Epithelial cell of esophagus (primary cell): ENCODE data around the gene SCAPER.
A peak's percentile ranks its signal among the peaks of the same experiment; 100 is the strongest.
"Not testable (repeated sequence)": the region's sequence is repeated elsewhere in the genome, so short reads cannot be mapped to it uniquely, and the experiment has no call there.

Source experiments
- DNase-seq: peaks from one replicate; pipeline ENCODE4 v3.0.0; 2010; ENCODE audit warnings: low read depth
- H3K4me3 ChIP-seq: 2 replicates; pipeline ENCODE4 v1.5.1; 2011; ENCODE audit warnings: mild to moderate bottlenecking, low read length, control low read depth
- TF ChIP-seq, protein P1 (sequence below): IDR thresholded peaks from 2 replicates; pipeline ENCODE4 v1.5.1; 2011; ENCODE audit warnings: low read depth, mild to moderate bottlenecking, low read length, control low read depth, inconsistent platforms; ENCODE audit not compliant: insufficient read depth; ENCODE audit errors: missing control alignments

The SCAPER gene

DNA sequence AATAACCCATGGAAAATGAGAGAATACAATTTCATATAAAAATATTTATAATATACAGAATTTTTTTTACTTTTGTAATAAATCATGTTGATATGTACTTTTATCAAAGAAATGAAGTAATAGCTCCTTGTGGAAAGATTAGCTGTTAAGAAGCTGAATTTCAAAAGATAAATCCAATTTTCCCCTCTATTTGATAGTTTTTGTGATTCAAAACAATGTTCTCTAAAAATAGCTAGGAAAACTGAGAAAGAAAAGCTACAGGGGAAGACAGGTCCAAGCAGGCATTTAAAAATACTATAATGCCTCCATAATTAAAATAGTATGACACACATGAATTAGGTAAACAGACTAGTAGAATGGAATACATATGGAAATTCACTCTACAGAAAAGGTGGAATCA, 44.9 kb downstream of the SCAPER start:
- TF ChIP-seq, protein P1, sequence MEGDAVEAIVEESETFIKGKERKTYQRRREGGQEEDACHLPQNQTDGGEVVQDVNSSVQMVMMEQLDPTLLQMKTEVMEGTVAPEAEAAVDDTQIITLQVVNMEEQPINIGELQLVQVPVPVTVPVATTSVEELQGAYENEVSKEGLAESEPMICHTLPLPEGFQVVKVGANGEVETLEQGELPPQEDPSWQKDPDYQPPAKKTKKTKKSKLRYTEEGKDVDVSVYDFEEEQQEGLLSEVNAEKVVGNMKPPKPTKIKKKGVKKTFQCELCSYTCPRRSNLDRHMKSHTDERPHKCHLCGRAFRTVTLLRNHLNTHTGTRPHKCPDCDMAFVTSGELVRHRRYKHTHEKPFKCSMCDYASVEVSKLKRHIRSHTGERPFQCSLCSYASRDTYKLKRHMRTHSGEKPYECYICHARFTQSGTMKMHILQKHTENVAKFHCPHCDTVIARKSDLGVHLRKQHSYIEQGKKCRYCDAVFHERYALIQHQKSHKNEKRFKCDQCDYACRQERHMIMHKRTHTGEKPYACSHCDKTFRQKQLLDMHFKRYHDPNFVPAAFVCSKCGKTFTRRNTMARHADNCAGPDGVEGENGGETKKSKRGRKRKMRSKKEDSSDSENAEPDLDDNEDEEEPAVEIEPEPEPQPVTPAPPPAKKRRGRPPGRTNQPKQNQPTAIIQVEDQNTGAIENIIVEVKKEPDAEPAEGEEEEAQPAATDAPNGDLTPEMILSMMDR: no peak
- DNase-seq: no peak
- no peak overlapping the region for H3K4me3 ChIP-seq

DNA sequence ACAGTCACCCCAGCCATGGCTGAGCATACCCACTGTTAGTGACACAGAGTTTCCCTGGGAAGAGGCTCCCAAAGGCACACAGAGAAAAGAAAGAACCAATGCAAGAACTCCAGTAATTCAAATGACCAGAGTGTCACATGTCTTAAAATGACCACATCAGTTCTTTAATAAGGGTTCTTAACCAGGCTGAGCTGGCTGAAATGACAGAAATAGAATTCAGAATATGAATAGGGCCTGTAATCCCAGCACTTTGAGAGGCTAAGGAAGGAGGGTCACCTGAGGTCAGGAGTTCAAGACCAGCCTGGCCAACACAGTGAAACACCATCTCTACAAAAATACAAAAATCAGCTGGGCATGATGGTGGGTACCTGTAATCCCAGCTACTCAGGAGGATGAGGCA, 54.8 kb downstream of the SCAPER start:
- not testable (repeated sequence) for DNase-seq, H3K4me3 ChIP-seq

DNA sequence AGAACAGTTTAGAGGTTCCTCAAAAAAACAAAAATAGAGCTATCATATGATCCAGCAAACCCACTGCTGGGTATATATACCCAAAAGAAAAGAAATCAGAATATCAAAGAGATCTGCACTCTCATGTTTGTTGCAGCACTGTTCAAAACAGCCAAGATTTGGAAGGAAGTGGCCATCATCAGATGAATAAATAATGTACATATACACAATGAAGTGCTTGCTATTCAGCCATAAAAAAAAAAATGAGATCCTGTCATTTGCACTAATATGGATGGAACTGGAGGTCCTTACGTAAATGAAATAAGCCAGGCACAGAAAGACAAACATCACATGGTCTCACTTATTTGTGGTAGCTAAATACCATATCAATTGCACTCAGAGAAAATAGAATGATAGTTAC, 58.4 kb downstream of the SCAPER start:
- no peak overlapping the region for H3K4me3 ChIP-seq
- TF ChIP-seq, protein P1: no peak
- no peak for DNase-seq

DNA sequence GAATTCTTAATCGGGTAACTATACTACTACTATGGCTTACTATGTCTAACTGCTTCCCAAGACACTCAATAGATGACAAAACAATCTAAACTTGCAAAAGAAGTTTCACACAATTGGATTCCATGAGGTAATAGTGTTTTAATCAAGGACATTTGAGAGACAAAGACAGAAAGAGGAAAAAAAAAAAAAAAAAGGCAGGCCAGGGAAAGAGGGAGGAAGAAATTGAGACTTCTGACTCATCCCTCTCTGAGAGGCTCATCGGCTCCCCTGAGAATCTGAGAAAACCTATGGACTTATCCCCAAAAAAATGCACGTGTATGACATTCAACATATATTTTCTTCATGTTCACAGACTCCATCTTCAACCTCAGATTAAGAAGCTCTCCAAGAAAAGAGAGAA, 61.0 kb downstream of the SCAPER start:
- H3K4me3 ChIP-seq: no peak overlapping the region
- TF ChIP-seq, protein P1: no peak
- DNase-seq: peak; percentile 27

DNA sequence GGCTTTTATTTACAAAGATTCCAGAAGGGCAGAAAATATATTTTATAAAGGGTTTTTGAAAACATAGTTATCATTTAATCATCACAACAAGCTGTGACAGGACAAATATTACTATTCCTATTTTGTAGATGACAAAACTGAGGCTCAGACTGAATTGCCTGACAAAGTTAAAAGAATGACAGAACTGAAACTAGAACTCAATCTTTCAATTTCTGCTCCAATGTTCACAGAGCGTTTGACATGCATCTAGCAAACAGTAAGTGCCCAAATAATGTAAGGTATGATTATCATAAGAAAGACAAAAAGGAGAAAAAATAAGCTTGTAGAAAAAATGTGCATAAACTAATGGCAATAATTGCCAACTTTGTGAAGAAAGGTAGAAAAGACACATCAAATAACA, 61.9 kb downstream of the SCAPER start:
- TF ChIP-seq, protein P1: no peak
- no peak overlapping the region for H3K4me3 ChIP-seq
- no peak for DNase-seq

DNA sequence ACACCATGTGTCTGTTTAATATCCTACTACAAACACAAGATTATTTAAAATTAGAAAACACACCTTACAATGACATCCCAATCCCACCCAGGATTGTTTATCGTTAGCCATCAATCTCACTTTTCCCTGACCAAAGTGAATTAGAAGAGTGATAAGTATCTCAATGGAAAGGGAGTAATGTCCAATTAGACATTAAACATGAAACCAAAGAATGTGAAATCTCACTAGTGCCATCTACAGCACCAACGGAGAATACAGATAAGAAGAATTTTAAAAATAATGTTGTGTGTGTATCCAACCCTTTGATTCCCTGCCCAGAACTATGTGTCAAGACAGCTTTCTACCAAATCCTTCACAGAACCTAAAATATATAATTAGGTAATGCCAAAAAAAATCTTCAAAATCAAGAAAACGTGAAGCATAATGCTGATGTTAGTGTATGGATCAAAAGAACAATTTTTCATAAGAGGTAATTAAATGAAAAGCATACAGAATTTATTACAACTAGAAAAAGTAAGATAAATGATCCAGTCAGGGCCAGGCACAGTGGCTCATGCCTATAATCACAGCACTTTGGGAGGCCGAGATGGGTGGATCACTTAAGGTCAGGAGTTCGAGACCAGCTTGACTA, 64.2 kb downstream of the SCAPER start:
- DNase-seq: peak; percentile 48
- TF ChIP-seq, protein P1: peak; percentile 61

DNA sequence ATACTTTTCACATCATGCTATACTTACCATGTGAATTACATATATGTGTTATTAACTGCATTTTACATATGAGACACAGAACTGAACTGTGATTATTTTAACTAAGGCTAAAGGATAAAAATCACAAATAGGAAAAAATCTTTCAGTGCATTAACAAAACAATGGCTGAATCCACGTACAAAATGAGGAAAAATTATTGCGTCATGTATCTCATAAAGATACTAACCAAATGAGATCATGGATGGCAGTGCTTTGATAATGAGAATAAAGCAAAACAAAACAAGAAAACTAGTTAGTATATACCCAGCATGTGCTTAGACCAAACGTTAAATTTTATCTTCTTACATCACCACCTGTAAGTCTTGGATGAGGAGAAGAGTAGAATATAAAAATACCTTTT, 66.0 kb downstream of the SCAPER start:
- H3K4me3 ChIP-seq: no peak overlapping the region
- DNase-seq: no peak
- TF ChIP-seq, protein P1: no peak

More for the DNA sequence above, 64.2 kb downstream of the SCAPER start:
- no peak overlapping the region for H3K4me3 ChIP-seq

DNA sequence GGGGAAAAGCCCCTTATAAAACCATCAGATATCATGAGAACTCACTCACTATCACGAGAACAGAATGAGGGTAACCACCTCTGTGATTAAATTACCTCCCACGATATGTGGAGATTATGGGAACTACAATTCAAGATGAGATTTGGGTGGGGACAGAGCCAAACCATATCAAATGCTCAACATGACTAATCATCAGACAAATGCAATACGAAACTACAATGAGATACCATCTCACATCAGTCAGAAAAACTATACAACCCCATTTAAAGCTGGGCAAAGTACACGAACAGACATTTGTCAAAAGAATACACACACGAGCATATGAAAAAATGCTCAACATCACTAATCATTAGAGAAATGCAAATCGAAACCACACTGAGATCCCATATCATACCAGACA, 67.7 kb downstream of the SCAPER start:
- DNase-seq: no peak
- TF ChIP-seq, protein P1: no peak
- no peak overlapping the region for H3K4me3 ChIP-seq
